Natural killer cell treated with Interleukin-12 subunit alpha and Interleukin-12 subunit beta and Interleukin-15 and Interleukin-18, amount 100 ng/mL, for 72 hours (primary cell): Measurements from ENCODE around the gene NPRL2. TPM values are rescaled to one million over a fixed set of nuclear protein-coding genes. Genes with fewer than 3 reads are reported as not detected.

Source experiments
- ATAC-seq, 2 donors: fragments of 150-1000 bp; cut with Tn5 transposase in 1 of 2; sonication (Bioruptor Pico), chemical (Tn5 transposase) in 1 of 2; 2 replicates each; pipeline ENCODE4 v1.10.0; 2021
- DNase-seq: peaks from one replicate; pipeline ENCODE4 v3.0.0; 2022; ENCODE audit warnings: low spot score
- H3K27ac Mint-ChIP-seq, 2 donors: 1 replicate in 1 of 2; 2 replicates in 1 of 2; pipeline ENCODE4 v1.8.0; 2022; ENCODE audit warnings: mixed read lengths in 2 of 2, mild to moderate bottlenecking in 1 of 2, moderate library complexity in 1 of 2
- H3K27me3 Mint-ChIP-seq, 2 donors: 1 replicate in 1 of 2; 2 replicates in 1 of 2; pipeline ENCODE4 v1.8.0; 2022; ENCODE audit warnings: mixed read lengths in 2 of 2
- H3K36me3 Mint-ChIP-seq: one replicate; pipeline ENCODE4 v1.8.0; 2022; ENCODE audit warnings: mixed read lengths
- H3K4me1 Mint-ChIP-seq, 2 donors: 1 replicate in 1 of 2; 2 replicates in 1 of 2; pipeline ENCODE4 v1.8.0; 2022; ENCODE audit warnings: low read depth in 2 of 2, mixed read lengths in 2 of 2, mild to moderate bottlenecking in 1 of 2
- H3K4me3 Mint-ChIP-seq: one replicate; pipeline ENCODE4 v1.8.0; 2022; ENCODE audit warnings: mixed read lengths
- H3K9me3 Mint-ChIP-seq: 2 replicates; pipeline ENCODE4 v1.8.0; 2022; ENCODE audit warnings: mixed read lengths
- total RNA-seq, 2 donors: library from RNA; stranded (reverse); gene quantifications; one replicate each; pipeline ENCODE4 v1.2.3, GENCODE V29; 2022

The NPRL2 gene
- total RNA-seq, 2 donors from 2014 or later: 42.3 to 44.6 TPM

GRCh38 chr3:50323614-50324199, 26.9 kb downstream of the NPRL2 start:
- ATAC-seq: no peak
- H3K9me3 Mint-ChIP-seq: no peaks in the 10 kb centered on the region
- H3K4me1 Mint-ChIP-seq: peaks cover 15 to 37% of the 10 kb centered on the region in 2 donors
- H3K4me3 Mint-ChIP-seq: no peak overlapping the region
- no peaks in the 10 kb centered on the region for H3K36me3 Mint-ChIP-seq
- DNase-seq: peak; percentile 37
- no peaks in the 10 kb centered on the region for H3K27me3 Mint-ChIP-seq
- H3K27ac Mint-ChIP-seq: peak overlapping the region in 1 of 2 donors; percentile 63

GRCh38 chr3:50323092-50323600, 27.4 kb downstream of the NPRL2 start:
- H3K27ac Mint-ChIP-seq: peak overlapping the region in 1 of 2 donors; percentile 63
- DNase-seq (no peak), ATAC-seq (no peak)
- H3K9me3 Mint-ChIP-seq: no peaks in the 10 kb centered on the region
- H3K36me3 Mint-ChIP-seq: no peaks in the 10 kb centered on the region
- no peaks in the 10 kb centered on the region for H3K27me3 Mint-ChIP-seq
- peaks cover 15 to 36% of the 10 kb centered on the region in 2 donors for H3K4me1 Mint-ChIP-seq
- peak overlapping the region; percentile 27 for H3K4me3 Mint-ChIP-seq

- DNase-seq: no peak
- Mint-ChIP-seq H3K4me1 (peaks cover 15 to 33% of the 10 kb centered on the region in 2 donors), H3K27me3 (no peaks in the 10 kb centered on the region), H3K27ac (peak within 1 kb of the TSS; percentile 84 to 90), H3K4me3 (peak within 1 kb of the TSS; percentile 75), H3K36me3 (no peaks in the 10 kb centered on the region), H3K9me3 (no peaks in the 10 kb centered on the region)
- no peak for ATAC-seq
Measured at GRCh38 chr3:50322386-50323091, 28.0 kb downstream of the NPRL2 start, which contains the start of gene HYAL2. Gene HYAL2, minus strand, starts transcription at chr3:50322745. Its CDS starts 2,256 bp downstream, at chr3:50320489.

GRCh38 chr3:50322115-50322385, 28.5 kb downstream of the NPRL2 start:
- no peak overlapping the region for H3K27ac Mint-ChIP-seq
- ATAC-seq (no peak), DNase-seq (no peak)
- no peak overlapping the region for H3K4me3 Mint-ChIP-seq
- H3K9me3 Mint-ChIP-seq: no peaks in the 10 kb centered on the region
- no peaks in the 10 kb centered on the region for H3K36me3 Mint-ChIP-seq
- H3K27me3 Mint-ChIP-seq: no peaks in the 10 kb centered on the region
- H3K4me1 Mint-ChIP-seq: peaks cover 15 to 33% of the 10 kb centered on the region in 2 donors

GRCh38 chr3:50321336-50322114, 29.1 kb downstream of the NPRL2 start:
- Mint-ChIP-seq H3K4me3 (peak overlapping the region; percentile 75), H3K9me3 (no peaks in the 10 kb centered on the region), H3K4me1 (peaks cover 18 to 34% of the 10 kb centered on the region in 2 donors), H3K27ac (peak overlapping the region; percentile 84 to 90), H3K36me3 (no peaks in the 10 kb centered on the region), H3K27me3 (no peaks in the 10 kb centered on the region)
- ATAC-seq: peak; percentile 90 to 92
- peak; percentile 91 for DNase-seq

- H3K9me3 Mint-ChIP-seq: no peaks in the 10 kb centered on the region
- peak; percentile 75 to 83 for ATAC-seq
- H3K4me3 Mint-ChIP-seq: peak overlapping the region; percentile 79
- DNase-seq: peak; percentile 80
- peaks cover 22 to 37% of the 10 kb centered on the region in 2 donors for H3K4me1 Mint-ChIP-seq
- H3K27me3 Mint-ChIP-seq: no peaks in the 10 kb centered on the region
- peak overlapping the region; percentile 84 to 87 for H3K27ac Mint-ChIP-seq
- no peaks in the 10 kb centered on the region for H3K36me3 Mint-ChIP-seq
Measured at GRCh38 chr3:50320853-50321335, 29.7 kb downstream of the NPRL2 start.

- no peaks in the 10 kb centered on the region for H3K27me3 Mint-ChIP-seq
Measured at GRCh38 chr3:50319894-50320625, 30.5 kb downstream of the NPRL2 start.

GRCh38 chr3:50319181-50319893, 31.2 kb downstream of the NPRL2 start:
- ATAC-seq (no peak), DNase-seq (peak; percentile 53)
- Mint-ChIP-seq H3K4me3 (peak overlapping the region; percentile 79), H3K4me1 (peaks cover 22 to 34% of the 10 kb centered on the region in 2 donors), H3K27ac (peak overlapping the region in 1 of 2 donors; percentile 31), H3K9me3 (no peaks in the 10 kb centered on the region), H3K27me3 (no peaks in the 10 kb centered on the region), H3K36me3 (no peaks in the 10 kb centered on the region)

More at GRCh38 chr3:50319894-50320625, 30.5 kb downstream of the NPRL2 start:
- H3K9me3 Mint-ChIP-seq: no peaks in the 10 kb centered on the region
- H3K27ac Mint-ChIP-seq: peak overlapping the region; percentile 50 to 87
- ATAC-seq (no peak), DNase-seq (peak; percentile 52)
- H3K36me3 Mint-ChIP-seq: no peaks in the 10 kb centered on the region
- peak overlapping the region; percentile 79 for H3K4me3 Mint-ChIP-seq
- peaks cover 22 to 41% of the 10 kb centered on the region in 2 donors for H3K4me1 Mint-ChIP-seq

GRCh38 chr3:50318615-50319014, 32.0 kb downstream of the NPRL2 start:
- DNase-seq: peak; percentile 42
- no peak for ATAC-seq
- no peaks in the 10 kb centered on the region for H3K27me3 Mint-ChIP-seq
- peak overlapping the region; percentile 17 for H3K4me3 Mint-ChIP-seq
- H3K4me1 Mint-ChIP-seq: peaks cover 22 to 34% of the 10 kb centered on the region in 2 donors
- H3K9me3 Mint-ChIP-seq: no peaks in the 10 kb centered on the region
- no peaks in the 10 kb centered on the region for H3K36me3 Mint-ChIP-seq
- H3K27ac Mint-ChIP-seq: peak overlapping the region in 1 of 2 donors; percentile 33

GRCh38 chr3:50318163-50318562, 32.4 kb downstream of the NPRL2 start:
- Mint-ChIP-seq H3K9me3 (no peaks in the 10 kb centered on the region), H3K36me3 (no peaks in the 10 kb centered on the region), H3K4me1 (peaks cover 22 to 33% of the 10 kb centered on the region in 2 donors), H3K27me3 (no peaks in the 10 kb centered on the region), H3K4me3 (no peak overlapping the region), H3K27ac (peak overlapping the region in 1 of 2 donors; percentile 33)
- ATAC-seq (no peak), DNase-seq (peak; percentile 60)

- Mint-ChIP-seq H3K4me3 (no peak overlapping the region), H3K27ac (no peak overlapping the region), H3K27me3 (no peaks in the 10 kb centered on the region), H3K4me1 (peaks cover 22 to 32% of the 10 kb centered on the region in 2 donors), H3K9me3 (no peaks in the 10 kb centered on the region), H3K36me3 (no peaks in the 10 kb centered on the region)
- ATAC-seq: no peak
- DNase-seq: no peak
Measured at GRCh38 chr3:50317300-50317699, 33.3 kb downstream of the NPRL2 start.

GRCh38 chr3:50316657-50317242, 33.8 kb downstream of the NPRL2 start:
- H3K4me1 Mint-ChIP-seq: peaks cover 22 to 32% of the 10 kb centered on the region in 2 donors
- H3K36me3 Mint-ChIP-seq: no peaks in the 10 kb centered on the region
- DNase-seq (peak; percentile 49), ATAC-seq (no peak)
- H3K27me3 Mint-ChIP-seq: no peaks in the 10 kb centered on the region
- peak overlapping the region; percentile 1 for H3K4me3 Mint-ChIP-seq
- H3K9me3 Mint-ChIP-seq: no peaks in the 10 kb centered on the region
- peak overlapping the region in 1 of 2 donors; percentile 53 for H3K27ac Mint-ChIP-seq
